Neural progenitor cell (in vitro differentiated cells): ENCODE data around the gene MAPK4. TPM values are rescaled to one million over a fixed set of nuclear protein-coding genes. Genes with fewer than 3 reads are reported as not detected.
A peak's percentile ranks its signal among the peaks of the same experiment; 100 is the strongest.
"Not testable (repeated sequence)": the region's sequence is repeated elsewhere in the genome, so short reads cannot be mapped to it uniquely, and the experiment has no call there.

Experiments
- DNase-seq: peaks from one replicate; pipeline ENCODE4 v3.0.0-alpha.2; 2016; ENCODE audit warnings: low spot score
- H2AFZ ChIP-seq: fragments of 200-600 bp; sonication (generic); replicated peaks from 2 replicates; pipeline ENCODE4 v1.6.1; 2016; ENCODE audit warnings: antibody characterized with exemption
- H3F3A ChIP-seq: fragments of 200-600 bp; sonication (generic); 2 replicates; pipeline ENCODE4 v1.6.1; 2016; ENCODE audit warnings: antibody characterized with exemption, low read depth
- H3K27ac ChIP-seq: fragments of 200-600 bp; sonication (generic); 2 replicates; pipeline ENCODE4 v1.5.1; 2016; ENCODE audit warnings: mild to moderate bottlenecking
- H3K27me3 ChIP-seq: fragments of 200-600 bp; sonication (generic); 2 replicates; pipeline ENCODE4 v1.6.1; 2016; ENCODE audit warnings: mild to moderate bottlenecking, moderate library complexity
- H3K36me3 ChIP-seq: fragments of 200-600 bp; sonication (generic); 2 replicates; pipeline ENCODE4 v1.5.1; 2016
- H3K4me1 ChIP-seq: fragments of 200-600 bp; sonication (generic); 2 replicates; pipeline ENCODE4 v1.6.1; 2016; ENCODE audit warnings: mixed run types
- H3K4me2 ChIP-seq: fragments of 200-600 bp; sonication (generic); 2 replicates; pipeline ENCODE4 v1.6.1; 2016
- H3K4me3 ChIP-seq: fragments of 200-600 bp; sonication (generic); 2 replicates; pipeline ENCODE4 v1.5.1; 2016
- H3K79me2 ChIP-seq: fragments of 200-600 bp; sonication (generic); 2 replicates; pipeline ENCODE4 v1.6.1; 2016; ENCODE audit warnings: low read depth
- H3K9ac ChIP-seq: fragments of 200-600 bp; sonication (generic); 2 replicates; pipeline ENCODE4 v1.6.1; 2016
- H3K9me3 ChIP-seq: fragments of 200-600 bp; sonication (generic); 2 replicates; pipeline ENCODE4 v1.5.1; 2016; ENCODE audit warnings: low read depth
- H4K20me1 ChIP-seq: fragments of 200-600 bp; sonication (generic); 2 replicates; pipeline ENCODE4 v1.6.1; 2016; ENCODE audit warnings: low read depth
- H3K27ac Mint-ChIP-seq: 3 replicates; pipeline ENCODE4 v1.8.0; 2021; ENCODE audit warnings: mixed read lengths
- H3K27me3 Mint-ChIP-seq: 2 replicates; pipeline ENCODE4 v1.8.0; 2022; ENCODE audit warnings: low read depth, mild to moderate bottlenecking, inconsistent platforms, moderate library complexity, mixed read lengths; ENCODE audit not compliant: insufficient read depth
- H3K36me3 Mint-ChIP-seq: 3 replicates; pipeline ENCODE4 v1.8.0; 2021; ENCODE audit warnings: mixed read lengths
- H3K4me1 Mint-ChIP-seq: 3 replicates; pipeline ENCODE4 v1.8.0; 2021; ENCODE audit warnings: mixed read lengths
- H3K4me3 Mint-ChIP-seq: 3 replicates; pipeline ENCODE4 v1.8.0; 2021; ENCODE audit warnings: mild to moderate bottlenecking, moderate library complexity, mixed read lengths
- H3K9me3 Mint-ChIP-seq: 3 replicates; pipeline ENCODE4 v1.8.0; 2020; ENCODE audit warnings: mixed read lengths
- EZH2 ChIP-seq: fragments of 200-600 bp; sonication (generic); IDR thresholded peaks from 2 replicates; pipeline ENCODE4 v1.6.1; 2017; ENCODE audit warnings: antibody characterized with exemption, mild to moderate bottlenecking, moderate library complexity
- EZH2phosphoT487 ChIP-seq: fragments of 200-600 bp; sonication (generic); IDR thresholded peaks from 2 replicates; pipeline ENCODE4 v1.6.1; 2017; ENCODE audit warnings: antibody characterized with exemption
- total RNA-seq: library from RNA; depleted of rRNA; stranded (reverse); fragments of >200 nt; gene quantifications from 2 replicates; pipeline ENCODE4 v1.2.3, GENCODE V29; 2015; ENCODE audit warnings: low replicate concordance
- TF ChIP-seq, protein P1 (sequence below): fragments of 200-600 bp; sonication (generic); IDR thresholded peaks from 2 replicates; pipeline ENCODE4 v1.5.1; 2017; ENCODE audit warnings: antibody characterized with exemption, mild to moderate bottlenecking

MAPK4 gene
- 7.0 and 7.9 TPM in 2 replicates for total RNA-seq

DNA sequence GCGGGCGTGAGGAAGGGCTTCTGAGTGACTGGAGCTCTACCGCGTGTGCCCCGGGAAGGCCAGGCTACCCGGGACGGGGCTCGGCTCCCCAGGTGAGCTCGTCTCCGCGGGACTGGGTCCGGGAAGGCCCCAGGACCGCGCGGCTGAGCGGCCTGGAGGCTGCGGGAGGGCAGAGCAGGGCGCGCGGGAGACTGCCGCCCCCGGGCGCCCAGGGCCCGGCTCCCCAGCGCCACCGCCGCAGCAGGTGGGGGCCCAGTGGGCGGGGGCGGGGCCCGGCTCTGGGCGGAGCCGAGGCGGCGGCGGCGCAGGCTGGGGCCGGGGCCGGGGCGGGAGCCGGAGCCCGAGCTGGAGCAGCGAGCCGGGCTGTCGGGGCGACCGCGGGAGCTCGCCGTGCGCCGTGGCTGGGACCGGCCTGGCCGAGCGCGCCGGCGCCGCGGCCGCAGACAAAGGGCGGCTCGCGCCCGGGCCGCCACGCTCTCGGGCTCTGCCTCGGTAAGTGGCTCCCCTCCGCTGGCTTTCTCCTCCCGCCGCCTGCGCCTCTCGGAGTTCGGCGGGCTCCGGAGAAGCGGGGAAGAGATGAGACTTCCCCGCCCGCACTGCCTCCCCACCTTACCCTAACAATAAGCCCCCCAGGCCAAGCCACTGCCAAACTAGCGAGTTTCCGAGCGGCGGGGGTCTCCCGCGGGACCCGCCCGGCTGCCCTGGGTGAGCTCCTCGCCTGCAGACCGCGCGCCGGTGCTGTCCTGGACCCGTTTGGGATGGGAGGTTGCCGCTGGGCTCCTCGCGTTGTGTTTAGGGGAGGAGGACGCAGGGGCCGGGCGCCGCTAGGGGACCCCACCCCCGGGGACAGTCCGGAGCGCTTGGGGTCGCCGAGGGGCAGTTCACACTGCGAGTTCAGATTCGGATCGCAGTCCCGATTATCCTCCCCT lies at the start of gene MAPK4:
Gene MAPK4, plus strand, starts transcription at position 336 of the 929 bp plus-strand sequence. CDS start 103,872 bp downstream, outside the sequence.
- Mint-ChIP-seq H3K9me3 (no peaks in the 10 kb centered on the region), H3K27ac (peak within 1 kb of the TSS; percentile 4), H3K4me1 (peaks cover 17% of the 10 kb centered on the region), H3K27me3 (peaks cover 10% of the 10 kb centered on the region), H3K36me3 (peaks cover 6% of the 10 kb centered on the region), H3K4me3 (peak within 1 kb of the TSS; percentile 88)
- TF ChIP-seq, protein P1, sequence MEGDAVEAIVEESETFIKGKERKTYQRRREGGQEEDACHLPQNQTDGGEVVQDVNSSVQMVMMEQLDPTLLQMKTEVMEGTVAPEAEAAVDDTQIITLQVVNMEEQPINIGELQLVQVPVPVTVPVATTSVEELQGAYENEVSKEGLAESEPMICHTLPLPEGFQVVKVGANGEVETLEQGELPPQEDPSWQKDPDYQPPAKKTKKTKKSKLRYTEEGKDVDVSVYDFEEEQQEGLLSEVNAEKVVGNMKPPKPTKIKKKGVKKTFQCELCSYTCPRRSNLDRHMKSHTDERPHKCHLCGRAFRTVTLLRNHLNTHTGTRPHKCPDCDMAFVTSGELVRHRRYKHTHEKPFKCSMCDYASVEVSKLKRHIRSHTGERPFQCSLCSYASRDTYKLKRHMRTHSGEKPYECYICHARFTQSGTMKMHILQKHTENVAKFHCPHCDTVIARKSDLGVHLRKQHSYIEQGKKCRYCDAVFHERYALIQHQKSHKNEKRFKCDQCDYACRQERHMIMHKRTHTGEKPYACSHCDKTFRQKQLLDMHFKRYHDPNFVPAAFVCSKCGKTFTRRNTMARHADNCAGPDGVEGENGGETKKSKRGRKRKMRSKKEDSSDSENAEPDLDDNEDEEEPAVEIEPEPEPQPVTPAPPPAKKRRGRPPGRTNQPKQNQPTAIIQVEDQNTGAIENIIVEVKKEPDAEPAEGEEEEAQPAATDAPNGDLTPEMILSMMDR, result peak; percentile 21
- TF ChIP-seq EZH2phosphoT487 (peak; percentile 9), EZH2 (peak; percentile 55)
- Histone ChIP-seq H3K79me2 (no peaks in the 10 kb centered on the region), H3K4me1 (peaks cover 6% of the 10 kb centered on the region), H2AFZ (peak within 1 kb of the TSS; percentile 100), H4K20me1 (peaks cover 9% of the 10 kb centered on the region), H3F3A (peaks cover 21% of the 10 kb centered on the region), H3K27ac (no peak within 1 kb of the TSS), H3K4me2 (peak within 1 kb of the TSS; percentile 98), H3K9me3 (no peaks in the 10 kb centered on the region), H3K9ac (peak within 1 kb of the TSS; percentile 33), H3K36me3 (no peaks in the 10 kb centered on the region), H3K4me3 (peak within 1 kb of the TSS; percentile 92), H3K27me3 (peaks cover 79% of the 10 kb centered on the region)
- peak; percentile 79 for DNase-seq

GRCh38 chr18:50517277-50517676 lies 42.6 kb upstream of the MAPK4 start:
- not testable (repeated sequence) for H3K36me3 ChIP-seq, H3K36me3 Mint-ChIP-seq, H3K9me3 Mint-ChIP-seq, H3K27me3 ChIP-seq, H4K20me1 ChIP-seq, H3K4me3 ChIP-seq, H3K4me2 ChIP-seq, H3K4me3 Mint-ChIP-seq, H3K79me2 ChIP-seq, H2AFZ ChIP-seq, H3K4me1 ChIP-seq, H3K27ac ChIP-seq, H3K27me3 Mint-ChIP-seq, DNase-seq, H3K9ac ChIP-seq, H3K27ac Mint-ChIP-seq, H3F3A ChIP-seq, H3K9me3 ChIP-seq
- peaks cover 11% of the 10 kb centered on the region for H3K4me1 Mint-ChIP-seq

GRCh38 chr18:50518787-50519546 lies 40.9 kb upstream of the MAPK4 start:
- no peaks in the 10 kb centered on the region for H3K36me3 ChIP-seq
- no peaks in the 10 kb centered on the region for H3K27me3 ChIP-seq
- no peak overlapping the region for H3K4me2 ChIP-seq
- Mint-ChIP-seq H3K4me3 (no peak overlapping the region), H3K27me3 (peaks cover 6% of the 10 kb centered on the region), H3K9me3 (peaks cover 3% of the 10 kb centered on the region), H3K36me3 (peaks cover 2% of the 10 kb centered on the region), H3K4me1 (peaks cover 24% of the 10 kb centered on the region), H3K27ac (no peak overlapping the region)
- H3K4me1 ChIP-seq, result peaks cover 19% of the 10 kb centered on the region
- no peaks in the 10 kb centered on the region for H3F3A ChIP-seq
- no peak overlapping the region for H2AFZ ChIP-seq
- no peak overlapping the region for H3K9ac ChIP-seq
- no peaks in the 10 kb centered on the region for H3K79me2 ChIP-seq
- no peaks in the 10 kb centered on the region for H3K9me3 ChIP-seq
- H4K20me1 ChIP-seq, result no peaks in the 10 kb centered on the region
- H3K4me3 ChIP-seq, result no peak overlapping the region
- no peak for DNase-seq
- no peak overlapping the region for H3K27ac ChIP-seq
- TF ChIP-seq EZH2phosphoT487 (no peak), EZH2 (no peak)
- TF ChIP-seq, protein P1, result no peak
